PC-3 (cell line): ENCODE data around the gene KNDC1.

Experiments used
- CTCF ChIP-seq: fragments of 300-600 bp; sonication (generic); conservative IDR thresholded peaks from 2 replicates; pipeline ENCODE4 v1.5.1; 2017; ENCODE audit warnings: antibody characterized with exemption, low read depth, mild to moderate bottlenecking, low read length
- EZH2 ChIP-seq: fragments of 300-600 bp; sonication (generic); IDR thresholded peaks from one replicate; pipeline ENCODE4 v1.6.1; 2017; ENCODE audit warnings: antibody characterized with exemption, mild to moderate bottlenecking, low read length; ENCODE audit not compliant: unreplicated experiment

- TF ChIP-seq CTCF (no peak), EZH2 (no peak)
Measured at GRCh38 chr10:133247681-133248333, 87.8 kb downstream of the KNDC1 start.
